Esophagus squamous epithelium (tissue), 5 donors: ENCODE data around the gene SPP2. TPM values are rescaled to one million over a fixed set of nuclear protein-coding genes. Genes with fewer than 3 reads are reported as not detected.

Experiments used
- DNase-seq: peaks from one replicate; lab custom pipeline; 2025; lab: John Stamatoyannopoulos, UW
- H3K27ac ChIP-seq, 4 donors: fragments of 200-600 bp; sonication (generic); one replicate each; pipeline ENCODE4 v1.5.1; 2016 to 2019; ENCODE audit warnings: mild to moderate bottlenecking in 1 of 4
- H3K27me3 ChIP-seq, 4 donors: fragments of 200-600 bp; sonication (generic); 1 replicate in 3 of 4; 2 replicates in 1 of 4; pipeline versions ENCODE4 v1.5.1 to v1.6.0; 2017 to 2021; ENCODE audit warnings: antibody characterized with exemption in 1 of 4
- H3K36me3 ChIP-seq, 3 donors: fragments of 200-600 bp; sonication (generic); one replicate each; pipeline ENCODE4 v1.5.1; 2016 to 2019
- H3K4me1 ChIP-seq, 3 donors: fragments of 200-600 bp; sonication (generic); one replicate each; pipeline ENCODE4 v1.5.1; 2017 to 2019
- H3K4me3 ChIP-seq, 4 donors: fragments of 200-600 bp; sonication (generic); 1 replicate in 3 of 4; 2 replicates in 1 of 4; pipeline ENCODE4 v1.5.1; 2016 to 2019; ENCODE audit warnings: mild to moderate bottlenecking in 2 of 4, moderate library complexity in 1 of 4
- H3K9me3 ChIP-seq, 3 donors: fragments of 200-600 bp; sonication (generic); one replicate each; pipeline ENCODE4 v1.5.1; 2016 to 2019
- CTCF ChIP-seq, 6 experiments: fragments of 450-650 bp in 4 of 6; fragments of 200-600 bp in 2 of 6; sonication (generic) in 2 of 6; IDR thresholded peaks; one replicate each; pipeline ENCODE4 v1.5.1; 2016 to 2019; ENCODE audit warnings: antibody characterized with exemption in 6 of 6, mild to moderate bottlenecking in 4 of 6, moderate library complexity in 4 of 6
- POLR2A ChIP-seq, 4 donors: fragments of 450-650 bp; IDR thresholded peaks; one replicate each; pipeline ENCODE4 v1.6.1; 2017; ENCODE audit warnings: antibody characterized with exemption in 4 of 4, mild to moderate bottlenecking in 4 of 4, moderate library complexity in 3 of 4
- WGBS, 2 donors: methylation state at CpG; one replicate each; pipeline ENCODE4 v1.1.5; 2018; 5-methylcytosine and 5-hydroxymethylcytosine counted together
- intact Hi-C: fragments of 100-400 bp; cut with DNase I; formaldehyde crosslinking; loops from one replicate; pipeline ENCODE4 v1.15.0; 2022
- total RNA-seq, 4 donors: library from RNA; depleted of rRNA; stranded (reverse); fragments of >200 nt; gene quantifications; one replicate each; pipeline ENCODE4 v1.1.0, GENCODE V29; 2016
- donor health status: DM: yes; HTN: yes; CAD: no.

Gene SPP2
- total RNA-seq, result not detected

GRCh38 chr2:234050455-234051135 is at the start of gene SPP2:
Gene SPP2 (plus strand): TSS chr2:234050702. CDS start chr2:234050787, 85 bp downstream.
- Histone ChIP-seq H3K36me3 (no peaks in the 10 kb centered on the region), H3K4me1 (no peaks in the 10 kb centered on the region), H3K9me3 (no peaks in the 10 kb centered on the region), H3K27ac (no peak within 1 kb of the TSS), H3K4me3 (no peak within 1 kb of the TSS), H3K27me3 (peaks cover 0 to 30% (median 0%) of the 10 kb centered on the region in 4 donors)
- TF ChIP-seq CTCF (IDR thresholded peaks at IDR 0.05) (no peak), POLR2A (IDR thresholded peaks at IDR 0.05) (no peak)
- intact Hi-C loops, result no loop called here
- no peak for DNase-seq
- 84 to 86% methylated on average over 9 of the region's 9 CpGs for WGBS, 2 donors

DNA sequence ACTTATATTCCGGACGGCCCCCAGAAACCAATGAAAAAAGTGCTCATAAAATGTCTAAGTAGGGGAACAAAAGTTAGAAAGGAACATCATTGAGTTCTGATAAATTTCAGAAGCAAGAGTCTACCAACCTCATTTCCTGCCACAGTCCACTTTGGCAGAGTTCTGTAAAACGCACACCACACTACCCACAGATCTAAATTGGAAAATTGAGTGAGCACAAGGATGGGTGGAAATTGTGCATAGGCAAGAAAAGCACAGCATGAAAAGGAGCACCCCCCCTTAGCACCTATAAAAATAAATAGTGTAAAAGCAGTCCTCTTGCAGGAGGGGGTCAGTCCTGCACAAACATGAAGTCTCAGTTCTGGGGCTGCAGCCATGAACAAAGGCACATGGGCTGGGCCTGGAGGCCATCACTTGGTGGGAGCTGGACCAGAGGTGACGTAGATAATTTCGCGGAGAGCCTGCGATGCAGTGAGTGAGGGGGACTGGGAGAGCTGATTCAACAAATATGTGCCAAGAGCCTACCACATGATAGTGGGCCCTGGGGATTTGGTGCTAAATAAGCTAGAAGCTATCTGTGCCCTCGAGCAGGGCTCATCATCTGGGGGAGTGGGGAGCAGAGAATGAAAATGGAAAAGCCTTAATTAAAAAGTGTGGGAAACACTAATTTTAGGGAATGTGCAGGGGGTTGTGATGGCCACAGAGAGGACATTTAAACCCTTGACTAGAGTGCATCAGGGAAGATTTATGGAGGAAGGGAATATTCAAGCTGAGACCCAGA is 48.9 kb upstream of the SPP2 start:
- DNase-seq, result no peak
- intact Hi-C loops, result no loop called here
- peaks cover 0 to 7% (median 0%) of the 10 kb centered on the region in 3 donors for H3K4me1 ChIP-seq
- no peaks in the 10 kb centered on the region for H3K9me3 ChIP-seq
- H3K27me3 ChIP-seq, result peaks cover 0 to 30% (median 0%) of the 10 kb centered on the region in 4 donors
- no peaks in the 10 kb centered on the region for H3K36me3 ChIP-seq
- H3K4me3 ChIP-seq, result no peak overlapping the region
- WGBS, 2 donors, result 79 to 80% methylated on average over 8 of the region's 8 CpGs
- no peak overlapping the region for H3K27ac ChIP-seq
- TF ChIP-seq CTCF (IDR thresholded peaks at IDR 0.05), result no peak
- no peak for TF ChIP-seq POLR2A (IDR thresholded peaks at IDR 0.05)

DNA sequence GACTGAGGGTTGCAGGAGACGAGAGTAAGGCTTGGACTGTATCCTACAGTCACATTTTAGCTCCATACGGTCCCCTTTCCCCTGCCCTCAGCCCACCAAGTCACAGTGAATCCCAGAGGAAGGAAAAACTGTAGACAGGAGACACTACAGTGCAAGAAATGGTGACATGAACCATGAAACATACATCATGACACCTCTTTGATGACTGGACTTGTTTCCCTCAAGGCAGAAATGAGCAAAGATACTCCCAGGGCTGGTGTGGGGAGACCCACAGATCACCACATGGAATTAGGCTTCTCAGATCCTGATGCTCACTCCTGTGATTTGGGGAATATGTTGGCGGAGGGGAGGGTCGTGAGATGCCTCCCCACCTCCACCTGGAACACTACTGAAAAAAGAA is 48.2 kb upstream of the SPP2 start:
- H3K4me3 ChIP-seq, result no peak overlapping the region
- no peak for TF ChIP-seq CTCF (IDR thresholded peaks at IDR 0.05)
- TF ChIP-seq POLR2A (IDR thresholded peaks at IDR 0.05), result no peak
- H3K36me3 ChIP-seq, result no peaks in the 10 kb centered on the region
- no peaks in the 10 kb centered on the region for H3K9me3 ChIP-seq
- DNase-seq, result no peak
- H3K27me3 ChIP-seq, result peaks cover 0 to 36% (median 0%) of the 10 kb centered on the region in 4 donors
- WGBS, 2 donors, result 83 to 84% methylated on average over 4 of the region's 4 CpGs
- intact Hi-C loops, result no loop called here
- H3K27ac ChIP-seq, result no peak overlapping the region
- H3K4me1 ChIP-seq, result peaks cover 0 to 7% (median 0%) of the 10 kb centered on the region in 3 donors

DNA sequence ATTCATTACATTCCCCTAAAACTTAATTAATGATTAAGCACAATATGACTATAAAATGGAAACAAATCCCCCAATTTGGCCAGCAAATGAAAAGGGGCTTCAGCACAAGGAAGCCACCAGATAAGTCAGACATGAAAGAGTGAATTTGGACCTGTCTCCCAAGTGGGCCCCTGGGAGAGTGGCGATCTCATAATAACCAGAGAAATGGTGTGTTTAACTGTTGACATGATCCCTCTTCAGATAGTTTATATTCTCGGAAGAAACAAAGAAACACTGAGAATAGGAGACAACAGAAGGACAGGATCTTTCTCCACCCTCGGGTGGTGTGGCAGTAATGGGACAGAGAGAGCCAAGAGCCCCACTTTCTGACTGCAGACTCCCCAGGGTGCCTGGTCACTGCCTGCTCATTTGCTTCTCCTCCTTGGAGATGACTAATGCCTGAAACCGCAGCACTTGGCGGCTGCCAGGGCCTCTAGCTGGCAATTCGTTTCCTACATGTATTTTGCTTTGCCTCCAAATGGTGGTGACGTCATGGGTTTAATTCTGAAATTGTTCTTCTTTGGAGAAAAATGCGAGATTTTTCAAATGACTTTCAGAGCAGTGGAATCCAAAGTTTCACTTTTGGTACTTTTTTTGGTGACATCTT is 46.4 kb upstream of the SPP2 start:
- TF ChIP-seq CTCF (IDR thresholded peaks at IDR 0.05) (peak in 1 of 6 experiments; percentile 6), POLR2A (IDR thresholded peaks at IDR 0.05) (no peak)
- WGBS, 2 donors, result 22 to 29% methylated on average over 8 of the region's 8 CpGs
- no peak for DNase-seq
- intact Hi-C loops, result no loop called here
- H3K9me3 ChIP-seq, result no peaks in the 10 kb centered on the region
- no peak overlapping the region for H3K4me3 ChIP-seq
- peaks cover 0 to 32% (median 0%) of the 10 kb centered on the region in 4 donors for H3K27me3 ChIP-seq
- H3K27ac ChIP-seq, result no peak overlapping the region
- H3K4me1 ChIP-seq, result peaks cover 0 to 7% (median 0%) of the 10 kb centered on the region in 3 donors
- H3K36me3 ChIP-seq, result no peaks in the 10 kb centered on the region
